HepG2 (cell line): ENCODE measurements around the gene ZNF331. TPM values are rescaled to one million over a fixed set of nuclear protein-coding genes. Genes with fewer than 3 reads are reported as not detected.

Source experiments
- ADNP ChIP-seq: sonication (generic); formaldehyde crosslinking; IDR thresholded peaks from 2 replicates; pipeline ENCODE4 v1.4.0; 2020; ENCODE audit warnings: missing genetic modification reagents
- ARID4A ChIP-seq: sonication (generic); formaldehyde crosslinking; IDR thresholded peaks from 2 replicates; pipeline ENCODE4 v1.5.0; 2020; ENCODE audit warnings: mild to moderate bottlenecking, missing genetic modification reagents, borderline replicate concordance
- CHD2 ChIP-seq: IDR thresholded peaks from 2 replicates; pipeline ENCODE4 v1.6.1; 2011; ENCODE audit warnings: low read depth, low read length, improper control_type of control experiment
- GATA4 ChIP-seq: sonication (generic); IDR thresholded peaks from 2 replicates; pipeline ENCODE4 v1.6.1; 2016; ENCODE audit warnings: antibody characterized with exemption, low read depth, borderline replicate concordance
- GPBP1L1 ChIP-seq: sonication (generic); formaldehyde crosslinking; IDR thresholded peaks from 2 replicates; pipeline ENCODE4 v1.5.0; 2020; ENCODE audit warnings: mild to moderate bottlenecking, missing genetic modification reagents
- MAFF ChIP-seq: IDR thresholded peaks from 2 replicates; pipeline ENCODE4 v1.6.1; 2011; ENCODE audit warnings: low read depth, low read length, improper control_type of control experiment
- MXD4 ChIP-seq: IDR thresholded peaks from 2 replicates; pipeline ENCODE4 v1.6.1; 2016; ENCODE audit warnings: mild to moderate bottlenecking, missing biosample characterization, missing genetic modification reagents
- NFYB ChIP-seq: sonication (generic); formaldehyde crosslinking; IDR thresholded peaks from 2 replicates; pipeline ENCODE4 v1.4.0; 2020; ENCODE audit warnings: missing genetic modification reagents
- NPAS2 ChIP-seq: sonication (generic); formaldehyde crosslinking; IDR thresholded peaks from 2 replicates; pipeline ENCODE4 v1.8.0; 2022; ENCODE audit warnings: mild to moderate bottlenecking, missing genetic modification reagents, borderline replicate concordance
- PAXIP1 ChIP-seq: sonication (generic); formaldehyde crosslinking; conservative IDR thresholded peaks from 2 replicates; pipeline ENCODE4 v1.4.0; 2020; ENCODE audit warnings: mild to moderate bottlenecking, missing genetic modification reagents, moderate library complexity
- TBX2 ChIP-seq: sonication (generic); formaldehyde crosslinking; IDR thresholded peaks from 2 replicates; pipeline ENCODE4 v1.5.0; 2020; ENCODE audit warnings: missing genetic modification reagents, mild to moderate bottlenecking, borderline replicate concordance
- TBX3 ChIP-seq: fragments of 450-650 bp; IDR thresholded peaks from 2 replicates; pipeline ENCODE4 v1.6.1; 2017; ENCODE audit warnings: antibody characterized with exemption, mild to moderate bottlenecking, inconsistent platforms, borderline replicate concordance
- THAP11 ChIP-seq: IDR thresholded peaks from 2 replicates; pipeline ENCODE4 v1.6.1; 2016; ENCODE audit warnings: missing biosample characterization, missing genetic modification reagents
- ZNF12 ChIP-seq: sonication (generic); formaldehyde crosslinking; IDR thresholded peaks from 2 replicates; pipeline ENCODE4 v1.5.0; 2020; ENCODE audit warnings: missing genetic modification reagents
- ZNF225 ChIP-seq: sonication (generic); formaldehyde crosslinking; IDR thresholded peaks from 2 replicates; pipeline ENCODE4 v1.4.0; 2020; ENCODE audit warnings: mild to moderate bottlenecking, missing genetic modification reagents
- ZNF780A ChIP-seq: sonication (generic); formaldehyde crosslinking; IDR thresholded peaks from 2 replicates; pipeline ENCODE4 v1.8.0; 2022; ENCODE audit warnings: mild to moderate bottlenecking, missing genetic modification reagents, moderate library complexity
- polyA plus RNA-seq, 8 experiments: library from polyadenylated mRNA; depleted of rRNA in 3 of 8; stranded (reverse) in 7 of 8; unstranded in 1 of 8; fragments of >200 nt; fragmentation: Illumina TruSeq in 4 of 8; extraction: Trizol in 4 of 8; gene quantifications; 2 replicates each; pipeline versions ENCODE4 v1.2.1 to v1.2.3, GENCODE V29; 2011 to 2016; ENCODE audit warnings: low read depth in 4 of 8, missing spikeins in 1 of 8, mixed read lengths in 1 of 8; ENCODE audit not compliant: insufficient read depth in 1 of 8
- total RNA-seq, 5 experiments: library from RNA; depleted of rRNA; stranded (reverse); fragments of >200 nt; fragmentation: Illumina TruSeq; extraction: Trizol; gene quantifications; 2 replicates each; pipeline ENCODE4 v1.2.3, GENCODE V29; 2016; ENCODE audit warnings: low read depth in 1 of 5
- TF ChIP-seq, protein P1 (sequence below): sonication (generic); formaldehyde crosslinking; IDR thresholded peaks from 2 replicates; pipeline ENCODE4 v1.8.0; 2022; ENCODE audit warnings: mild to moderate bottlenecking, missing genetic modification reagents, borderline replicate concordance
- TF ChIP-seq, protein P2 (sequence below): sonication (generic); formaldehyde crosslinking; conservative IDR thresholded peaks from 2 replicates; pipeline ENCODE4 v1.8.0; 2022; ENCODE audit warnings: low read depth, missing genetic modification reagents

The ZNF331 gene
- total and polyA plus RNA-seq, 2 of the 13 experiments (the other 11 are each of a cell fraction or from before 2014, with no cell fraction given): 8.2 to 13.3 TPM

DNA sequence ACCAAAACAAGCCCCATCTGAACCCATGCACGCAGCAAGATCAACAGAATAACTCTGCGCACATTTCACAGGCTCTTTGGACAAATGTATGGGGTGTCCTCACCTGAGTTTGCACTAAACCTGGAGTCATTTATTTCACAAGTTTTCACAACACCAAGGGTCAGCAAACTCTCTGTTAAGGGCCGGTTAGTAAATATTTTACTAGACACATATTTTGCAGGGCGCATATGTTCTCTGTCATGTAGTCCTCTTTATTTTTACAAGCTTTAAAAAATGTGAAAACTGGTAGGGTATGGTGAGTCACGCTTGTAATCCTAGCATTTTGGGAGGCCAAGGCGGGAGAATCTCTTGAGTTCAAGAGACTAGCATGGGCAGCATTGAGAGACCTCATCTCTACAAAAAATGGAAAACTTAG lies 48.3 kb downstream of the ZNF331 start (continued):
- peak; percentile 76 for TF ChIP-seq PAXIP1
- TF ChIP-seq ARID4A (CRISPR knock-in tag): no peak
- TF ChIP-seq ADNP (CRISPR knock-in tag): no peak
- TF ChIP-seq MXD4: no peak
- no peak for TF ChIP-seq NPAS2 (CRISPR knock-in tag)
- TF ChIP-seq, protein P1, sequence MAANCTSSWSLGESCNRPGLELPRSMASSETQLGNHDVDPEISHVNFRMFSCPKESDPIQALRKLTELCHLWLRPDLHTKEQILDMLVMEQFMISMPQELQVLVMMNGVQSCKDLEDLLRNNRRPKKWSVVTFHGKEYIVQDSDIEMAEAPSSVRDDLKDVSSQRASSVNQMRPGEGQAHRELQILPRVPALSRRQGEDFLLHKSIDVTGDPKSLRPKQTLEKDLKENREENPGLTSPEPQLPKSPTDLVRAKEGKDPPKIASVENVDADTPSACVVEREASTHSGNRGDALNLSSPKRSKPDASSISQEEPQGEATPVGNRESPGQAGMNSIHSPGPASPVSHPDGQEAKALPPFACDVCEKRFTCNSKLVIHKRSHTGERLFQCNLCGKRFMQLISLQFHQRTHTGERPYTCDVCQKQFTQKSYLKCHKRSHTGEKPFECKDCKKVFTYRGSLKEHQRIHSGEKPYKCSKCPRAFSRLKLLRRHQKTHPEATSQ (CRISPR knock-in tag): no peak
- TF ChIP-seq ZNF225 (CRISPR knock-in tag): no peak
- no peak for TF ChIP-seq CHD2
- TF ChIP-seq ZNF12: no peak
- TF ChIP-seq ZNF780A (CRISPR knock-in tag): no peak
- peak; percentile 65 for TF ChIP-seq TBX2 (CRISPR knock-in tag)
- no peak for TF ChIP-seq GPBP1L1
- 0 out of 2 replicates have a peak, but pooled peaks have one; percentile 30 for TF ChIP-seq MAFF
- TF ChIP-seq THAP11: peak; percentile 36; the same call in 1 of the 2 replicates
- no peak for TF ChIP-seq TBX3
- no peak for TF ChIP-seq NFYB
- TF ChIP-seq, protein P2, sequence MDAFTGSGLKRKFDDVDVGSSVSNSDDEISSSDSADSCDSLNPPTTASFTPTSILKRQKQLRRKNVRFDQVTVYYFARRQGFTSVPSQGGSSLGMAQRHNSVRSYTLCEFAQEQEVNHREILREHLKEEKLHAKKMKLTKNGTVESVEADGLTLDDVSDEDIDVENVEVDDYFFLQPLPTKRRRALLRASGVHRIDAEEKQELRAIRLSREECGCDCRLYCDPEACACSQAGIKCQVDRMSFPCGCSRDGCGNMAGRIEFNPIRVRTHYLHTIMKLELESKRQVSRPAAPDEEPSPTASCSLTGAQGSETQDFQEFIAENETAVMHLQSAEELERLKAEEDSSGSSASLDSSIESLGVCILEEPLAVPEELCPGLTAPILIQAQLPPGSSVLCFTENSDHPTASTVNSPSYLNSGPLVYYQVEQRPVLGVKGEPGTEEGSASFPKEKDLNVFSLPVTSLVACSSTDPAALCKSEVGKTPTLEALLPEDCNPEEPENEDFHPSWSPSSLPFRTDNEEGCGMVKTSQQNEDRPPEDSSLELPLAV (CRISPR knock-in tag): no peak
- TF ChIP-seq GATA4: peak; percentile 30; the same call in 1 of the 2 replicates
